Type B pancreatic cell (in vitro differentiated cells): ENCODE data around the gene FCHSD1. TPM values are rescaled to one million over a fixed set of nuclear protein-coding genes. Genes with fewer than 3 reads are reported as not detected.

Experiments
- DNase-seq: peaks from one replicate; pipeline ENCODE4 v3.0.0; 2021; ENCODE audit warnings: mixed read lengths; ENCODE audit not compliant: unreplicated experiment; ENCODE audit errors: extremely low spot score
- H3K27ac Mint-ChIP-seq: 2 replicates; pipeline ENCODE4 v1.8.0; 2021; ENCODE audit warnings: mild to moderate bottlenecking, mixed read lengths
- H3K27me3 Mint-ChIP-seq: 2 replicates; pipeline ENCODE4 v1.8.0; 2021; ENCODE audit warnings: mixed read lengths
- H3K36me3 Mint-ChIP-seq: 2 replicates; pipeline ENCODE4 v1.8.0; 2021; ENCODE audit warnings: mixed read lengths
- H3K4me1 Mint-ChIP-seq: one replicate; pipeline ENCODE4 v1.8.0; 2021; ENCODE audit warnings: mixed read lengths; ENCODE audit not compliant: unreplicated experiment
- H3K4me3 Mint-ChIP-seq: 2 replicates; pipeline ENCODE4 v1.8.0; 2021; ENCODE audit warnings: mild to moderate bottlenecking, mixed read lengths
- H3K9me3 Mint-ChIP-seq: 2 replicates; pipeline ENCODE4 v1.8.0; 2021; ENCODE audit warnings: mixed read lengths
- total RNA-seq: library from RNA; stranded (reverse); gene quantifications from 2 replicates; pipeline ENCODE4 v1.2.1, GENCODE V29; 2021; ENCODE audit warnings: low replicate concordance
- TF ChIP-seq, protein P1 (sequence below): fragments of 200-600 bp; sonication (generic); conservative IDR thresholded peaks from 2 replicates; pipeline ENCODE4 v1.5.0; 2021; ENCODE audit warnings: antibody characterized with exemption, mild to moderate bottlenecking

The FCHSD1 gene
- total RNA-seq, 1 donor from 2014 or later = 29.4 TPM

DNA sequence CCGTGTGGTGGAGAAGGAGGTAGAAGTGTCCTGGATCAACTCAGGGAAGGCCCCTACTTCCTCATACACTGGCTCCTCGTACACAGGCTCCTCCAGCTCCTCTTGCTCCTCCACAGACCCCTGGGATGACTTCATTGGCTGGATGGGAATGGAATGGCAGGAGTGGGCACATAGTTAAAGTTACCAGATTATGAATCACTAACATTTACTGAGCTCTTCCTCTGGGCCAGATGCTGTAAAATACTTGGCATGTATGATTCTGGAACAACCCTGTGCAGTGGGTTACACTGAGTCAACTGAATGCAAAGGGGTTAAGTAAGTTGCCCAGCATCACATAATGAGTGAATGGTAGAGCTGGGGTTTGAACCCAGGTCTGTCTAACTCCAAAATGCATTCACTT is 3.1 kb upstream of the FCHSD1 start:
- Mint-ChIP-seq H3K36me3 (peaks cover 2% of the 10 kb centered on the region), H3K27me3 (no peaks in the 10 kb centered on the region), H3K4me1 (peaks cover 4% of the 10 kb centered on the region), H3K27ac (no peak overlapping the region), H3K4me3 (no peak overlapping the region), H3K9me3 (no peaks in the 10 kb centered on the region)
- DNase-seq = no peak
- TF ChIP-seq, protein P1, sequence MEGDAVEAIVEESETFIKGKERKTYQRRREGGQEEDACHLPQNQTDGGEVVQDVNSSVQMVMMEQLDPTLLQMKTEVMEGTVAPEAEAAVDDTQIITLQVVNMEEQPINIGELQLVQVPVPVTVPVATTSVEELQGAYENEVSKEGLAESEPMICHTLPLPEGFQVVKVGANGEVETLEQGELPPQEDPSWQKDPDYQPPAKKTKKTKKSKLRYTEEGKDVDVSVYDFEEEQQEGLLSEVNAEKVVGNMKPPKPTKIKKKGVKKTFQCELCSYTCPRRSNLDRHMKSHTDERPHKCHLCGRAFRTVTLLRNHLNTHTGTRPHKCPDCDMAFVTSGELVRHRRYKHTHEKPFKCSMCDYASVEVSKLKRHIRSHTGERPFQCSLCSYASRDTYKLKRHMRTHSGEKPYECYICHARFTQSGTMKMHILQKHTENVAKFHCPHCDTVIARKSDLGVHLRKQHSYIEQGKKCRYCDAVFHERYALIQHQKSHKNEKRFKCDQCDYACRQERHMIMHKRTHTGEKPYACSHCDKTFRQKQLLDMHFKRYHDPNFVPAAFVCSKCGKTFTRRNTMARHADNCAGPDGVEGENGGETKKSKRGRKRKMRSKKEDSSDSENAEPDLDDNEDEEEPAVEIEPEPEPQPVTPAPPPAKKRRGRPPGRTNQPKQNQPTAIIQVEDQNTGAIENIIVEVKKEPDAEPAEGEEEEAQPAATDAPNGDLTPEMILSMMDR = no peak

DNA sequence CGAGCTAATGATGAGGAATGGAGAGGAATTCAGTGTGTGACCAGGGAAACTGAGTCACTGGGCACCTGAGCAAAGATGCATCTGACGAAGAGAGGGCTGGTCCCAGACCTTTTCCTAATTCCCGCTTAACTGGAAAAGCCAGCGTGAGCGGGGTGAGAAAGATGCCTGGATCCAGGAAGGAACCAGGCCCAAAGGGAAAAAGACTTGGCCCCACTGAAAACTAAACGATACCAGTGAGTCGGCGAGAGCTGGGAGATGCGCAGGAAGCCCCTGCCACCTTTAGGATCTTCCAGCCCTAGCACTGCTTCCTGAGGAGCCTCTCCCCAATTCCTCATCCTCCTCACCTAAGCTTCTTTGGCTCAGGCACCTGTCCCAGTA is 499 bp upstream of the FCHSD1 start:
- no peaks in the 10 kb centered on the region for H3K27me3 Mint-ChIP-seq
- peak overlapping the region; percentile 9 for H3K27ac Mint-ChIP-seq
- peak overlapping the region; percentile 99 for H3K4me3 Mint-ChIP-seq
- TF ChIP-seq, protein P1 = no peak
- peaks cover 4% of the 10 kb centered on the region for H3K4me1 Mint-ChIP-seq
- H3K36me3 Mint-ChIP-seq = no peaks in the 10 kb centered on the region
- no peak for DNase-seq
- H3K9me3 Mint-ChIP-seq = no peaks in the 10 kb centered on the region

DNA sequence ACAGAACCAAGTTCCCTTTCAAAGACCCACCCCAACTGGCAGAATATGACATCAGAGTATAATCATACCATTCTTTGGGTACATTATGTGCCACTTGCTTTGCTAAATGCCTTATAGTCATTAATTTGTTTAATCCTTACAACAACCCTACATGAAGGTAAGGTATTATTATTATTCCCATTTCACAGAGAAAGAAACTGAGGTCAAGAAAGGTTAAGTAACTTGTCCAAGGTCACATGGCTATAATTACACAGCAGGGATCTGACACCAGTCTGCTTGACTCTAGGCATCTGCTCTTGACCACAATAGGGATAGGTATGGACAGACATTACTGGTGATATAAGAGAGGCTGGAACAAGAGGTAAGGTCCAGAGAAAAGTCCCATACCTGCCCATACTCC is 1.2 kb downstream of the FCHSD1 start:
- peaks cover 4% of the 10 kb centered on the region for H3K4me1 Mint-ChIP-seq
- H3K27ac Mint-ChIP-seq = no peak overlapping the region
- H3K36me3 Mint-ChIP-seq = peaks cover 7% of the 10 kb centered on the region
- TF ChIP-seq, protein P1 = no peak
- H3K4me3 Mint-ChIP-seq = peak overlapping the region; percentile 99
- no peaks in the 10 kb centered on the region for H3K9me3 Mint-ChIP-seq
- H3K27me3 Mint-ChIP-seq = no peaks in the 10 kb centered on the region
- DNase-seq = no peak

DNA sequence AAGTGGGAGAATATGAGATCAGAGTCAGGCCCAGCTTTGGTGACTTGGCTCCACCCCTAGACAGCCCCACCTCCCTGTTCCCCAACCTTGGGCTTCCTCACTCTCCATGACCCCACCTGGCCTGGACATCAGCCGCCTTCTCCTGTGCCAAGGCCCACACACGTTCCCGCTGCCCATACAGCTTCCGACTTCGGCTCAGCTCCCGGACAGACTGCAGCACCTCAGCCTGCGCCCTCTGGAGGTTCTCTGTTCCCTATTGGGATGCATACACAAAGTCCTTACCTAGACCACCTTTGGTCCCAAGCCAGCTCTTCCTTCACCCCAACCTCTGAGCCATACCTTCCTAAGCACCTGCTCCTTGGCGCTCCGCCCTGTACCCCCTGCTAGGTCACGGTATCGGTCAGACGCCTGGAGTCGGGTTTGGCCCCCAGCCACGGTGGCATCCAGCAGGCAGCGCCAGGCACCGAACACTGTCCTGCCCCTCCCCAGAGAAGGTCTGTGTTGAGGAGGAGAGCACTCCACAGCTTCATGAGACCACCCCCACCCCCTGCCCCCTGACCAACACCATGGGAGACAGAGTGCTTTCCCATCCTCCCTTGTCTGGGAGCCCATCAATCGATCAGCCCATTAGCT is 2.0 kb downstream of the FCHSD1 start:
- TF ChIP-seq, protein P1 = no peak
- Mint-ChIP-seq H3K4me3 (no peak overlapping the region), H3K4me1 (peaks cover 4% of the 10 kb centered on the region), H3K36me3 (peaks cover 7% of the 10 kb centered on the region), H3K27me3 (no peaks in the 10 kb centered on the region), H3K27ac (no peak overlapping the region), H3K9me3 (no peaks in the 10 kb centered on the region)
- DNase-seq = no peak

DNA sequence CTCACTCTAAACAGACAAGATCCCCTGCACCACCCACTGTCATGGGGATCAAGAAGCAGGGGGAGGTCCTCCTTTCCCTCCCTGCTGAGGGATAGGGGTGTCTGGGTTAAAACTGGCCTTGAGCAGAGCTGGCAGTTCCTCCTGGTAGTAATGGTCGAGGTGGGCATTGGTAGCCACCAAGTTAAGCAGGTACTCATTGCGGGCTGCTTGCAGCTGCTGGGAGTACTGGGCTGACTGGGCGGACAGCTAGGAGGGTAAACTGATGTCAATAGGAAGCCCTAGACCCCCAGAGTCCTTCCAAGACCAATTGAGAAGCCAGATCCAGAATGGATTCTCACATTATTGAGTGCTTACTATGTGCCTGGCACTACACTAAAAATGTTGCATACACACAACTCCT is 3.4 kb downstream of the FCHSD1 start:
- DNase-seq = no peak
- Mint-ChIP-seq H3K4me3 (no peak overlapping the region), H3K4me1 (peaks cover 4% of the 10 kb centered on the region), H3K27ac (no peak overlapping the region), H3K9me3 (no peaks in the 10 kb centered on the region), H3K36me3 (peaks cover 7% of the 10 kb centered on the region), H3K27me3 (no peaks in the 10 kb centered on the region)
- TF ChIP-seq, protein P1 = no peak

DNA sequence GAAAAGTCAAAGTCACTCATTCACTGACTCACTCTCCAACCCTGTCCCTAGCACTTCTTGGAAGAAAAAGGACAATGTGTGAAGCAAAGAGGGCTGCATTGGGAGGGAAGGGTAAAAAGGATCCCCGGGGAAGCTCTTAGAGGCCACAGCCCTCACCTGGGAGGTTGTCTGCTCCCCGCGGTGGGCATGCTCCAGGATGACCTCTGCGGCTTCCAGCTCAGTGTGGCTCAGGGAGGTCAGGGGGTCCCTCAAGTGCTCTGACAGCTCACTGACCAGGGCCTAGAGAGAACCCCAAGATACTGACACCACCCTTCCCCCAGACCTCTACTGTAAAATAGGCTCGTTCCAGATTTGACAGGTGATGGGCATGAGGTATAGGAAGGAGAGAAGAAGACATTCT is 4.0 kb downstream of the FCHSD1 start:
- Mint-ChIP-seq H3K4me3 (no peak overlapping the region), H3K9me3 (no peaks in the 10 kb centered on the region), H3K4me1 (peaks cover 4% of the 10 kb centered on the region), H3K27ac (no peak overlapping the region), H3K27me3 (no peaks in the 10 kb centered on the region), H3K36me3 (peaks cover 7% of the 10 kb centered on the region)
- no peak for DNase-seq
- TF ChIP-seq, protein P1 = no peak
